ENCODE measurements around the gene TRAPPC12.

Gene TRAPPC12

GRCh38 chr2:3348767-3349166 lies 30.7 kb upstream of the TRAPPC12 start:
- no peak for ATAC-seq
- TF ChIP-seq CREB5 (CRISPR knock-in tag; IDR thresholded peaks at IDR 0.05; ENCODE audit: low read depth) = no peak
- TF ChIP-seq RARB (CRISPR knock-in tag; IDR thresholded peaks at IDR 0.05) = no peak
- TF ChIP-seq TCF4 (CRISPR knock-in tag; IDR thresholded peaks at IDR 0.05; ENCODE audit: borderline replicate concordance) = no peak
- TF ChIP-seq ZC3H10 (CRISPR knock-in tag; IDR thresholded peaks at IDR 0.05) = no peak
- no peak for TF ChIP-seq CSDC2 (CRISPR knock-in tag; IDR thresholded peaks at IDR 0.05)
- TF ChIP-seq ESRRG (CRISPR knock-in tag; IDR thresholded peaks at IDR 0.05) = no peak
- TF ChIP-seq ZFP30 (CRISPR knock-in tag; IDR thresholded peaks at IDR 0.05) = no peak
- no peak for TF ChIP-seq TSHZ2 (CRISPR knock-in tag; IDR thresholded peaks at IDR 0.05)
- no peak for TF ChIP-seq OSR1 (CRISPR knock-in tag; IDR thresholded peaks at IDR 0.05)
- no peak for TF ChIP-seq GLIS3 (CRISPR knock-in tag; IDR thresholded peaks at IDR 0.05)
- TF ChIP-seq ISL1 (CRISPR knock-in tag; IDR thresholded peaks at IDR 0.05) = no peak
- no peak for TF ChIP-seq ARNTL (CRISPR knock-in tag; IDR thresholded peaks at IDR 0.05; ENCODE audit: borderline replicate concordance, low read depth)
- TF ChIP-seq ZNF8 (CRISPR knock-in tag; IDR thresholded peaks at IDR 0.05) = no peak
- no peak for TF ChIP-seq PPARA (CRISPR knock-in tag; IDR thresholded peaks at IDR 0.05; ENCODE audit: borderline replicate concordance)
- TF ChIP-seq ZNF565 (CRISPR knock-in tag; conservative IDR thresholded peaks at IDR 0.05; ENCODE audit: low read depth) = no peak
- TF ChIP-seq CSRNP3 (CRISPR knock-in tag; IDR thresholded peaks at IDR 0.05) = no peak
- no peak for TF ChIP-seq PATZ1 (CRISPR knock-in tag; IDR thresholded peaks at IDR 0.05; ENCODE audit: borderline replicate concordance)
- no peak for TF ChIP-seq ZFP3 (CRISPR knock-in tag; IDR thresholded peaks at IDR 0.05)
- TF ChIP-seq POU6F1 (CRISPR knock-in tag; IDR thresholded peaks at IDR 0.05; ENCODE audit: borderline replicate concordance, low read depth) = no peak

GRCh38 chr2:3349211-3349693 lies 30.2 kb upstream of the TRAPPC12 start:
- ATAC-seq = no peak; the same call in 2 of the 3 replicates
- TF ChIP-seq CREB5 (CRISPR knock-in tag; IDR thresholded peaks at IDR 0.05; ENCODE audit: low read depth) (no peak), ZFP30 (CRISPR knock-in tag; IDR thresholded peaks at IDR 0.05) (no peak), CSRNP3 (CRISPR knock-in tag; IDR thresholded peaks at IDR 0.05) (no peak), ESRRG (CRISPR knock-in tag; IDR thresholded peaks at IDR 0.05) (no peak), ZNF565 (CRISPR knock-in tag; conservative IDR thresholded peaks at IDR 0.05; ENCODE audit: low read depth) (no peak), CSDC2 (CRISPR knock-in tag; IDR thresholded peaks at IDR 0.05) (no peak), RARB (CRISPR knock-in tag; IDR thresholded peaks at IDR 0.05) (no peak), GLIS3 (CRISPR knock-in tag; IDR thresholded peaks at IDR 0.05) (no peak), ISL1 (CRISPR knock-in tag; IDR thresholded peaks at IDR 0.05) (no peak), BACH2 (CRISPR knock-in tag; IDR thresholded peaks at IDR 0.05; ENCODE audit: borderline replicate concordance) (no peak)

Measured in SK-N-SH treated with all-trans-retinoic acid at 6 μM for 48 hours (cell line).